PC-9 (cell line): ENCODE data around the gene KCTD7.

Source experiments
- EZH2 ChIP-seq: fragments of 200-600 bp; sonication (generic); IDR thresholded peaks from 2 replicates; pipeline ENCODE4 v1.8.0; 2017; ENCODE audit warnings: antibody characterized with exemption, low read depth
- TF ChIP-seq, protein P1 (sequence below): fragments of 200-600 bp; sonication (generic); conservative IDR thresholded peaks from 2 replicates; pipeline ENCODE4 v1.6.1; 2017; ENCODE audit warnings: mixed run types, antibody characterized with exemption, mild to moderate bottlenecking, moderate library complexity

DNA sequence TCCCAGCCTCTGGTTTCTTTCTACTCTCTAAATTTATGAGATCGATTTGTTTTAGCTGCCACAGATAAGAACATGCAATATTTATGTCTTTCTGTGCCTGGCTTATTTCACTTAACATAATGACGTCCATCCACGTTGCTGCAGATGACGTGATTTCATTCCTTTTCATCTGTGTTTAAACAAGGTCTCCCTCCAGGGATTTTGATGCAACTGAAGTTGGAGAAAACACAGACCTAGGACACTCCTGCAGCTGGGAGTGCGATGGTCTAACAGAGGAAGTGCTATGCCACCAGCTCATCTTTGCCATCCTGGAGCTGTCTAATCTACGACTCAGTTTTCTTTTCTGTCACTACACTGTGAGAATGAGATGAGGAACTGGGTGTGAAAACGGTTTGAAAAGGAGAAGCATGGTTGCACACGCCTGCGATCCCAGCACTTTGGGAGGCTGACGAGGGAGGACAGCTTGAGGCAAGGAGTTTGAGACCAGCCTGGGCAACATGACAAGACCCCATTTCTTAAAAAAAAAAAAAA is 1.5 kb upstream of the KCTD7 start:
- TF ChIP-seq, protein P1, sequence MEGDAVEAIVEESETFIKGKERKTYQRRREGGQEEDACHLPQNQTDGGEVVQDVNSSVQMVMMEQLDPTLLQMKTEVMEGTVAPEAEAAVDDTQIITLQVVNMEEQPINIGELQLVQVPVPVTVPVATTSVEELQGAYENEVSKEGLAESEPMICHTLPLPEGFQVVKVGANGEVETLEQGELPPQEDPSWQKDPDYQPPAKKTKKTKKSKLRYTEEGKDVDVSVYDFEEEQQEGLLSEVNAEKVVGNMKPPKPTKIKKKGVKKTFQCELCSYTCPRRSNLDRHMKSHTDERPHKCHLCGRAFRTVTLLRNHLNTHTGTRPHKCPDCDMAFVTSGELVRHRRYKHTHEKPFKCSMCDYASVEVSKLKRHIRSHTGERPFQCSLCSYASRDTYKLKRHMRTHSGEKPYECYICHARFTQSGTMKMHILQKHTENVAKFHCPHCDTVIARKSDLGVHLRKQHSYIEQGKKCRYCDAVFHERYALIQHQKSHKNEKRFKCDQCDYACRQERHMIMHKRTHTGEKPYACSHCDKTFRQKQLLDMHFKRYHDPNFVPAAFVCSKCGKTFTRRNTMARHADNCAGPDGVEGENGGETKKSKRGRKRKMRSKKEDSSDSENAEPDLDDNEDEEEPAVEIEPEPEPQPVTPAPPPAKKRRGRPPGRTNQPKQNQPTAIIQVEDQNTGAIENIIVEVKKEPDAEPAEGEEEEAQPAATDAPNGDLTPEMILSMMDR, result no peak
- TF ChIP-seq EZH2, result no peak
